SK-N-SH treated with all-trans-retinoic acid at 6 μM for 48 hours (cell line): ENCODE results near the gene KRTAP10-4.

Experiments used
- ATAC-seq: fragments of 200-7000 bp; cut with Tn5 transposase; 3 replicates; pipeline ENCODE4 v1.9.1; 2020; ENCODE audit warnings: mild to moderate bottlenecking, moderate library complexity
- ARNTL ChIP-seq: fragments of 450-650 bp; formaldehyde crosslinking; IDR thresholded peaks from 2 replicates; pipeline ENCODE4 v1.5.0; 2020; ENCODE audit warnings: low read depth, mild to moderate bottlenecking, moderate library complexity, borderline replicate concordance
- BACH2 ChIP-seq: fragments of 250-450 bp; sonication (Bioruptor Pico); IDR thresholded peaks from 2 replicates; pipeline ENCODE4 v1.9.0; 2021; ENCODE audit warnings: mild to moderate bottlenecking, borderline replicate concordance
- ESRRG ChIP-seq: fragments of 250-450 bp; sonication (Bioruptor Pico); IDR thresholded peaks from 2 replicates; pipeline ENCODE4 v1.6.1; 2021; ENCODE audit warnings: mild to moderate bottlenecking
- GLIS3 ChIP-seq: fragments of 250-450 bp; sonication (Bioruptor Pico); IDR thresholded peaks from 2 replicates; pipeline ENCODE4 v1.5.0; 2020; ENCODE audit warnings: mild to moderate bottlenecking, moderate library complexity
- ISL1 ChIP-seq: fragments of 250-450 bp; sonication (Bioruptor Pico); IDR thresholded peaks from 2 replicates; pipeline ENCODE4 v2.1.2; 2022; ENCODE audit warnings: mild to moderate bottlenecking, moderate library complexity
- OSR1 ChIP-seq: fragments of 250-450 bp; sonication (Bioruptor Pico); IDR thresholded peaks from 2 replicates; pipeline ENCODE4 v1.8.0; 2022; ENCODE audit warnings: moderate library complexity, mild to moderate bottlenecking, inconsistent platforms
- PPARA ChIP-seq: fragments of 250-450 bp; sonication (Bioruptor Pico); IDR thresholded peaks from 2 replicates; pipeline ENCODE4 v1.5.0; 2020; ENCODE audit warnings: mild to moderate bottlenecking, borderline replicate concordance
- RARB ChIP-seq: fragments of 250-450 bp; sonication (Bioruptor Pico); IDR thresholded peaks from 2 replicates; pipeline ENCODE4 v1.8.0; 2021; ENCODE audit warnings: mild to moderate bottlenecking, moderate library complexity
- SNAI2 ChIP-seq: fragments of 250-450 bp; sonication (Bioruptor Pico); IDR thresholded peaks from 2 replicates; pipeline ENCODE4 v1.5.0; 2020; ENCODE audit warnings: mild to moderate bottlenecking, moderate library complexity
- TCF4 ChIP-seq: fragments of 250-450 bp; sonication (Bioruptor Pico); IDR thresholded peaks from 2 replicates; pipeline ENCODE4 v1.8.0; 2021; ENCODE audit warnings: mild to moderate bottlenecking, moderate library complexity, borderline replicate concordance
- TOX ChIP-seq: fragments of 250-450 bp; sonication (Bioruptor Pico); IDR thresholded peaks from 2 replicates; pipeline ENCODE4 v1.8.0; 2021; ENCODE audit warnings: mild to moderate bottlenecking, moderate library complexity, borderline replicate concordance
- ZC3H10 ChIP-seq: fragments of 250-450 bp; sonication (Bioruptor Pico); IDR thresholded peaks from 2 replicates; pipeline ENCODE4 v1.5.1; 2021; ENCODE audit warnings: mild to moderate bottlenecking, moderate library complexity
- ZFP30 ChIP-seq: fragments of 450-650 bp; formaldehyde crosslinking; IDR thresholded peaks from 2 replicates; pipeline ENCODE4 v1.5.0; 2022; ENCODE audit warnings: mild to moderate bottlenecking, moderate library complexity
- ZNF565 ChIP-seq: fragments of 450-650 bp; formaldehyde crosslinking; conservative IDR thresholded peaks from 2 replicates; pipeline ENCODE4 v1.5.0; 2020; ENCODE audit warnings: low read depth, mild to moderate bottlenecking, moderate library complexity
- ZNF8 ChIP-seq: fragments of 450-650 bp; formaldehyde crosslinking; IDR thresholded peaks from 2 replicates; pipeline ENCODE4 v1.5.0; 2020; ENCODE audit warnings: mild to moderate bottlenecking, moderate library complexity
- TF ChIP-seq, protein P1 (sequence below): fragments of 250-450 bp; sonication (Bioruptor Pico); IDR thresholded peaks from 2 replicates; pipeline ENCODE4 v1.5.1; 2021; ENCODE audit warnings: mild to moderate bottlenecking, moderate library complexity
- TF ChIP-seq, protein P2 (sequence below): fragments of 250-450 bp; sonication (Bioruptor Pico); IDR thresholded peaks from 2 replicates; pipeline ENCODE4 v1.5.1; 2020; ENCODE audit warnings: low read depth, mild to moderate bottlenecking, moderate library complexity
- TF ChIP-seq, protein P3 (sequence below): fragments of 250-450 bp; sonication (Bioruptor Pico); IDR thresholded peaks from 2 replicates; pipeline ENCODE4 v1.8.0; 2021; ENCODE audit warnings: low read depth, mild to moderate bottlenecking, moderate library complexity, borderline replicate concordance

KRTAP10-4 gene

DNA sequence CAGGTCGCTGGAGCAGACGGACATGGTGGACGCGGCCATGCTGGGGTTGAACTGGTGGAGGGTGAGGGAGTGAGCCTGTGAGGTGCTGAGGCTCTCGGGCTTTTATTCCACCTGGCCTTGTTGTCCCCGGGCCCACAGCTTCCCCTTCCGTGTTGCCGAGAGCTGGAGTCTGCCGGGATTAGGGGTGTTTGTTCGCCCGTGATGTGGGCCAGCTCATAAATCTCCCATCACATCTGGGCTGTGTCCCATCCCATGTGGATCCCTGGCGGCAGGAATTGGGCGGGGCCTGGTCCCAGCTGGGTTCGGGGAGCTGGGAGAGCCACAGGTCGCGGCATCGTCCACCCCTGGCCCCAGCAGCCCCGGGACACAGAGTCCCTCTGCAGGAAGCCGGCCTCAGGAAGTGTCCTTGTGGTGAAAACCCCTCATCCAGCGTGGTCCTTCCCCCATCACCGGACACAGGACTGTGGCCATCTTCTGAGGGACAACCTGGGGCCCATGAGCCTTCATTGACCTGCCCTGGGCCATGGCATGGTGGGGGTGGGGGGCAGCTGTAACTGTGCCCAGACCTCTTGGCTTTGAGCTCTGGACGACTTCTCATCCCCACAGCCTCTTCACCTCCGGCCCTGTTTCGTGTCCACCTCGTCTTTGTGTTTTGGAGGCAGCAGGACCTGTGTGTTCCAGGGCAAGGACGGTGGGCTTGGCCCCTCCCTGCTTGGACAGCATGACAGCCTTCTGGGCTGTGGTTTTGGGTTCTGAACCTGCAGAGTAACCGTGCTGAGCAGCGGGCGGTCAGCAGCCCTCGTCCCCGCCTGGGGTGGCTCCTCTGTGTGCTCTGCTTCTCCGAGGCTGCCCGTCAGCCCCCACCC lies 19.1 kb downstream of the KRTAP10-4 start, which contains the start of gene KRTAP10-6:
Gene KRTAP10-6 (minus strand): TSS at position 60 of the 866 bp plus-strand sequence. CDS start 21 bp downstream, at position 39.
- TF ChIP-seq ARNTL (CRISPR knock-in tag) (no peak), SNAI2 (CRISPR knock-in tag) (no peak), ZFP30 (CRISPR knock-in tag) (no peak)
- ATAC-seq, result no peak

DNA sequence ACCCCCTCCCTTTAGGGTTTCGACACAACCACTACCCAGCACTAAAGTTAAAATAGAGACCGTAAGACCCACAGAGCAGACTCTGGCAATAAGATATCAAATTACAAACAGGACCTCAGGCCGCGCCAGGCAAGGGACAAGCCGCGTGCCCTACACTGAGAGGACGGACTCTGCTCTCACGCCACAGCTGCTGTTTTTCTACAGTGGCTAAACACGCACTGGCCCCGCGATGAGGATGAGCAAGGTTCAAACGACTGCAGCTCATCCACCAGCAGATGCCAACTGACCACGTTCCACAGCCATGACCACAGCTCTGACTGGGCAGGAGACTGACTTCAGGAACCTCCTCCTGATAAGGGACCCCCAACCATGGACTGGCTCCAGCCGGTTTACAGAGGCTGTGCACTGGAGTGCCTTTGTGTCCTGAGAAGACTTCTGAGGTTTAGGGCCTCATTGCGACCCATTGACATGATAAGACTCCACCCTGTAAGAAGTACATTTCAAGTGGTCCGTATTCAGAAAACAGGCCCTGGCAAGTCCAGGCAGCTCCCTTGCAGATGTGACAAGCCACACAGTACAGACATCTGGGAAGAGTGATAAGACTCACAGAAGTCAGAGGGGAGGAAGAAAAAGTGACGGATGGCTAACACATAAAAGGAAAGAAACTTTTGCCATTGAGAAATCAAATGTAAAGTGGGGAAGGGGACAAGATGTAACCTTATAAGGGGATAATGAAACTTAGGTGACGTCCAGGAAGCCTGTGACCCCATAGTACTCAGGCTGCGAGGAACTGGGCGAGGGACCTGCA lies 20.3 kb downstream of the KRTAP10-4 start:
- TF ChIP-seq ZNF8 (CRISPR knock-in tag) (no peak), TOX (no peak), ZNF565 (no peak), TCF4 (CRISPR knock-in tag) (no peak), ZC3H10 (CRISPR knock-in tag) (no peak), PPARA (CRISPR knock-in tag) (no peak), ZFP30 (CRISPR knock-in tag) (no peak)
- TF ChIP-seq, protein P1, sequence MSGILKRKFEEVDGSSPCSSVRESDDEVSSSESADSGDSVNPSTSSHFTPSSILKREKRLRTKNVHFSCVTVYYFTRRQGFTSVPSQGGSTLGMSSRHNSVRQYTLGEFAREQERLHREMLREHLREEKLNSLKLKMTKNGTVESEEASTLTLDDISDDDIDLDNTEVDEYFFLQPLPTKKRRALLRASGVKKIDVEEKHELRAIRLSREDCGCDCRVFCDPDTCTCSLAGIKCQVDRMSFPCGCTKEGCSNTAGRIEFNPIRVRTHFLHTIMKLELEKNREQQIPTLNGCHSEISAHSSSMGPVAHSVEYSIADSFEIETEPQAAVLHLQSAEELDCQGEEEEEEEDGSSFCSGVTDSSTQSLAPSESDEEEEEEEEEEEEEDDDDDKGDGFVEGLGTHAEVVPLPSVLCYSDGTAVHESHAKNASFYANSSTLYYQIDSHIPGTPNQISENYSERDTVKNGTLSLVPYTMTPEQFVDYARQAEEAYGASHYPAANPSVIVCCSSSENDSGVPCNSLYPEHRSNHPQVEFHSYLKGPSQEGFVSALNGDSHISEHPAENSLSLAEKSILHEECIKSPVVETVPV (CRISPR knock-in tag), result no peak
- TF ChIP-seq, protein P2, sequence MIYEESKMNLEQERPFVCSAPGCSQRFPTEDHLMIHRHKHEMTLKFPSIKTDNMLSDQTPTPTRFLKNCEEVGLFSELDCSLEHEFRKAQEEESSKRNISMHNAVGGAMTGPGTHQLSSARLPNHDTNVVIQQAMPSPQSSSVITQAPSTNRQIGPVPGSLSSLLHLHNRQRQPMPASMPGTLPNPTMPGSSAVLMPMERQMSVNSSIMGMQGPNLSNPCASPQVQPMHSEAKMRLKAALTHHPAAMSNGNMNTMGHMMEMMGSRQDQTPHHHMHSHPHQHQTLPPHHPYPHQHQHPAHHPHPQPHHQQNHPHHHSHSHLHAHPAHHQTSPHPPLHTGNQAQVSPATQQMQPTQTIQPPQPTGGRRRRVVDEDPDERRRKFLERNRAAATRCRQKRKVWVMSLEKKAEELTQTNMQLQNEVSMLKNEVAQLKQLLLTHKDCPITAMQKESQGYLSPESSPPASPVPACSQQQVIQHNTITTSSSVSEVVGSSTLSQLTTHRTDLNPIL (CRISPR knock-in tag), result no peak
- ATAC-seq, result no peak

DNA sequence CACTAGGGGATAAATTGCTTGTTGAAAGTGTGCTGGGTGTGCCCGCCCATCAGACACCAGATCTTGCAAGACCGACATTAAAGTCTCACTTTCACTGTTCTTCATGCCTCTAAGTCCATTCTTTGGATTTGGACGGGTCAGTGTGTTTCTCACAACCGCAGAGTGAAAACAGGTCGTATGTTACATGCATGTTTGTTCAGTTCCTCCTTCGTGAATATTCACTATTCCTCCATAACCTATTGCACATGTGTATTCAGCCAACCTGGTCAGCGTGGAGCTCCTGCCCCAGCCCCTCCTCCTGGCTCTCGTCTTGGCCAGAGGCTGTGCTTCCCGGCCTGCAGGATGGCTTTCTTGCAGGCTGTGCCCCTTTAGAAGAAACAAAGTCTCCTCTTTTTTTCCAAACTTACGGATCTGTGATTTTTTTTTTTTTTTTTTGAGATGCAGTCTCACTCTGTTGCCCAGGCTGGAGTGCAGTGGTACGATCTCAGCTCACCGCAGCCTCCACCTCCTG lies 20.9 kb downstream of the KRTAP10-4 start:
- no peak for ATAC-seq
- TF ChIP-seq GLIS3 (CRISPR knock-in tag) (no peak), ZC3H10 (CRISPR knock-in tag) (no peak), BACH2 (CRISPR knock-in tag) (no peak), RARB (CRISPR knock-in tag) (no peak), ISL1 (CRISPR knock-in tag) (no peak), ESRRG (CRISPR knock-in tag) (no peak), OSR1 (no peak), ZFP30 (CRISPR knock-in tag) (no peak), TOX (no peak), PPARA (CRISPR knock-in tag) (no peak)
- TF ChIP-seq, protein P2 (CRISPR knock-in tag), result no peak
- TF ChIP-seq, protein P3, sequence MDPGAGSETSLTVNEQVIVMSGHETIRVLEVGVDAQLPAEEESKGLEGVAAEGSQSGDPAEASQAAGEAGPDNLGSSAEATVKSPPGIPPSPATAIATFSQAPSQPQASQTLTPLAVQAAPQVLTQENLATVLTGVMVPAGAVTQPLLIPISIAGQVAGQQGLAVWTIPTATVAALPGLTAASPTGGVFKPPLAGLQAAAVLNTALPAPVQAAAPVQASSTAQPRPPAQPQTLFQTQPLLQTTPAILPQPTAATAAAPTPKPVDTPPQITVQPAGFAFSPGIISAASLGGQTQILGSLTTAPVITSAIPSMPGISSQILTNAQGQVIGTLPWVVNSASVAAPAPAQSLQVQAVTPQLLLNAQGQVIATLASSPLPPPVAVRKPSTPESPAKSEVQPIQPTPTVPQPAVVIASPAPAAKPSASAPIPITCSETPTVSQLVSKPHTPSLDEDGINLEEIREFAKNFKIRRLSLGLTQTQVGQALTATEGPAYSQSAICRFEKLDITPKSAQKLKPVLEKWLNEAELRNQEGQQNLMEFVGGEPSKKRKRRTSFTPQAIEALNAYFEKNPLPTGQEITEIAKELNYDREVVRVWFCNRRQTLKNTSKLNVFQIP (CRISPR knock-in tag), result no peak
- TF ChIP-seq, protein P1 (CRISPR knock-in tag), result no peak

DNA sequence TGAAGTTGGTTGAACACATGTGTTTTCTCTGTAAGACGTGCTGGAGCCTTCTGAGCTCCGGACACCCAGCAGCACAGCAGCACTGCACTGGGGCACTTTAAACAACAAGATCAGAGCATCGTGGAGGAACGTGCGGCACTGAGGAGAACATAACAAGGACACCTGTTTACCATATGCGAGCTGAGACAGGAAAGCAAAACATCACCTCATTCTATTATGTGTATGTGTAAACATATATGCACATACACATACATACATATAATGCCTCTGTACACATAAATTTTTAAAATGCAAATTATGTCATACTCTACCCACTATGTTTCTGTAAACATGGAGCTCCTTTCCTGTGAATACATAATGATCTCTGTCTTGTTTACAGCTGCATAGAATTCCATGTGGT lies 22.0 kb downstream of the KRTAP10-4 start:
- ATAC-seq, result no peak
- TF ChIP-seq BACH2 (CRISPR knock-in tag) (no peak), OSR1 (no peak)
